NCI-H510A treated with DMSO at 0.1 percent for 48 hours (cell line): ENCODE results near the gene DYNLRB2.

Source experiments
- DNase-seq: peaks from one replicate; lab custom pipeline; 2025; lab: John Stamatoyannopoulos, UW

Gene DYNLRB2

DNA sequence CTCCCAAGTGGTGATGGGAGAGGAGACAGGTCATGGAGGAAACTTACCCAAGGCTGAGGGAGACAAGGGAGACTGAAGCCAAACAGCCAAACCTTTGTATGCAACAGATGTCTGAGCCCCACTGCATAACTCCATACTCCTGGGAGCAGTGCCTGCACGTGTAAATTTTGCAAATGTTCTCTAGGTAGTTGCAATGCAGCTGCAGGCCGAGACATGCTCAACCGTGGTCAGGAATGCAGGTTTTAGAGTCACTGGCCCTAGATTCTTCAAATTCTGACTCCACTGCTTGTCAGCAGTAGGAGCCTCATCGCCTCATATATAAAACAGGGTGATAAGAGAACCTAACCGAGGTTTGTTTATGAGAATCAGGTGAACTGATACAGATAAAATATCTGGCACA, 11.5 kb downstream of the DYNLRB2 start:
- no peak for DNase-seq

DNA sequence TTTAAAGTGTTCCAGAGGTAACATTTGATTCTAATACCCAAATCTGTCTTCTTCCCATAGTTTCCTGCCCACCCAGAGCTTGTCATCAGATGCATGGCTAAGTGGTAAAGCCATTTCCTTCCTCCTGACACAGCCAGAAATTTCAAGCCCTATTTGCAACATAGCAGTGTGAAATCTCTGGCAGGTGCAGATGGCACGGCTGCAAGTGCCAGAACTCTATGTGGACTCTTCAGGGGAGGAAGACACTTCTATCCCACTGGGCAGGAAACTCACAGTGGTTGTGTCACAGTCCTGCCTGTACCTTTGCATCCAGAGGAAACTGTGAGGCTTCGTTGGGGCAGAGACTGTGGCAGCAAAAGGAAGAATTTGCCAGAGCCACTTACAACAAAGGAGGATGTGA, 13.2 kb downstream of the DYNLRB2 start:
- no peak for DNase-seq

DNA sequence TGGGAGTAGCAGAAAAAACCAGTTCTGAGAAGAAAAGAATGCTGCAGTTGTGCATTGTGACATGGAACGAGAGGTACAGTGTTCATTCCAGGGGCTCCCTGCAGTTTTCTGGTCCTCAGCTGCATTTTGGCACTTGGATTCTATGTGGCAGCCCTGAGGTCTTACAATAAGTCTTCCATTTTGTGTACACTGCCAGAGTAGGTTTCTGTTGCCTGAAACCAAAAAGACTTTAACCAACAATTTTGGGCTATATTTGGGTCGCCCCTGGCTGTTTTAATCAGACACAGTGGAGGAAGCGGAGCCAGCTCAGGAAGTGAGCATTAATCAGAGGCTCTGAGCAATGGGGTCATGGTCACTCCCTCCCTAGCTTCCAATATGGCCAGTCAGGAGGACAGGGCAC, 15.7 kb downstream of the DYNLRB2 start:
- DNase-seq = no peak

DNA sequence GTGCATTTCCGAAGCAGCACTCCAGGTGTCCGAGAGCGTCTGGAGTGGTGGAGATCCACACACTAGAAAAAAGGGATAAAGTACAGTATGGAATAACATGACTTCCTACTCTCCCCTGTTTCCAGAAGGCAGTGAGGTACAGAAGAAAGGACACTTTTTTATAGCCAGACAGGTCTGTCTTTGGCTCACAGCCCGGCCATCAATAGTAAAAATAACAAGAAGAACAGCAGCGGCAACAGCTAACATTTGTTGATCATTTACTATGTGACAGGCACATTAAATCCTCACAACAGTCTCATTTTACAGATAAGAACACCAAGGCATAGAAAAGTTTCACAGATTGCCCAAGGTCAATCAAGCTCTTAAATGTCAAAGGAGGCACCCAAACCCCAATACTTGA, 16.2 kb downstream of the DYNLRB2 start:
- DNase-seq = peak; percentile 60

GRCh38 chr16:80559369-80559768, 18.6 kb downstream of the DYNLRB2 start:
- DNase-seq = no peak

DNA sequence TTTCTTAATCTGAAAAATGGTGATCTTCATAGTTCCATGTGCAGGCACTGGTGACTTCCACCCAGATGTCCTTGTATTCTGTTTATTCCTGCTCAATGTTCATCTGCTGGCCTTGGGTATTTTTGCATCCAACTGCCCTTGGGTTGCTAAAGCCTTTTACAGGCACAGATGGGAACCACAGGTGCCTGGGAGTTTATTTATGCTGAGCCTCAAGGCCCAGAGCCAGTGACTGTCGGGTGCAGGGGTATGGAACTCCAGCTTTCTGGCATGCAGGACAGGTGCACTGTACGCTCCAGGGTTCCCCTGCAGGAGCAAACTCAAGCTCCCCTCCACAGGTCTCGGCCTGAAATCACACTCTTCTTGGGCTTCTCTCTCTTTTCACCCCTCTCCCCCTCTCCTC, 22.3 kb downstream of the DYNLRB2 start:
- DNase-seq = no peak

- no peak for DNase-seq
Measured at GRCh38 chr16:80564394-80564793, 23.6 kb downstream of the DYNLRB2 start.

DNA sequence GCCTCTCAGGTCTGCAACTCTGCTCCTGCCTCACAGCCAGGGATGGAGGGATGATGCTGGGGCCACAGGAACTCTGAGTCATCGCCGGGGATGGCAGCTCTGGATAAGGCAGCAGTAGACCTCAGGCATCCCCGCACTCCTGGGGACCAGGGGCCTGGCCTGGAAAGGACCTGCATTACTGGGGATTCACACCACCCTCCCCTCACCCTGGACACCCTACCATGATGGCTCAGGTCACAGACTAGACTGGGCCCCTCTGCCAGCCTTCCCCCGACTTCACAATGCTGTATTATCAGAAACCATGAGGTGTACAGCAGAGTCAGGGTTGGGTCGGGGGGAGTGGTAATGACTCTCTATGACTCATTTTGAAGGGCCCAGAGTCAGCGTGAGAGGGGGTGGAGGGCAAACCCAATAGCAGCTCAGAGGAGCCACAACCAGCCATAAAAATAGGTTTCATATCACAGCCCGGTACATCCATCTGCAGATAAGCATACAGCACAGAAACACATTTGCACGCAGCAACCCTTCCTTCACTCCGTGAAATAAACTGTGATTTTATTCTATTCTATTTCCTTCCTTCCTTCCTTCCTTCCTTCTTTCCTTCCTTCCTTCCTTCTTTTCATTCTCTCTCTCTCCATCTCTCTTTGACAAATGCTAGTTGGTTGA, 28.8 kb downstream of the DYNLRB2 start:
- DNase-seq = no peak

DNA sequence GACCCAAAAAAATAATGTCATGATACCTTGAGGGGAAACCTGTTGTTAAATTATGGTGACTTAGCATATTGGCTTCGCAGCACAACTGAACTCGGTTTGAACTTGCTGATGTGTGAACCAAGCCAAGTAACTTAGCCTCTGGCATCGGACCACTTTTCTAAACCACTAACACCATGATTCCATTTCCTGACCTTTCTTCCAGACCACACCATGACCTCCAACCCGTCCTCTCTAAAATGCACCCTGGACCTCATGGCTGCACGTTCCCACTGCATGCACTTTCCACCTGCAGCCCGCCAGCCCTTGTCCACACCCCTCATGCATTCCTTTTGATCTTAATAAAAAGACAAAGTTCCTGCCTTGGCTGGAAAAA, 29.3 kb downstream of the DYNLRB2 start:
- DNase-seq = no peak

GRCh38 chr16:80573700-80574120, 32.9 kb downstream of the DYNLRB2 start:
- DNase-seq = no peak

- DNase-seq = no peak
Measured at GRCh38 chr16:80576343-80576912, 35.6 kb downstream of the DYNLRB2 start.

DNA sequence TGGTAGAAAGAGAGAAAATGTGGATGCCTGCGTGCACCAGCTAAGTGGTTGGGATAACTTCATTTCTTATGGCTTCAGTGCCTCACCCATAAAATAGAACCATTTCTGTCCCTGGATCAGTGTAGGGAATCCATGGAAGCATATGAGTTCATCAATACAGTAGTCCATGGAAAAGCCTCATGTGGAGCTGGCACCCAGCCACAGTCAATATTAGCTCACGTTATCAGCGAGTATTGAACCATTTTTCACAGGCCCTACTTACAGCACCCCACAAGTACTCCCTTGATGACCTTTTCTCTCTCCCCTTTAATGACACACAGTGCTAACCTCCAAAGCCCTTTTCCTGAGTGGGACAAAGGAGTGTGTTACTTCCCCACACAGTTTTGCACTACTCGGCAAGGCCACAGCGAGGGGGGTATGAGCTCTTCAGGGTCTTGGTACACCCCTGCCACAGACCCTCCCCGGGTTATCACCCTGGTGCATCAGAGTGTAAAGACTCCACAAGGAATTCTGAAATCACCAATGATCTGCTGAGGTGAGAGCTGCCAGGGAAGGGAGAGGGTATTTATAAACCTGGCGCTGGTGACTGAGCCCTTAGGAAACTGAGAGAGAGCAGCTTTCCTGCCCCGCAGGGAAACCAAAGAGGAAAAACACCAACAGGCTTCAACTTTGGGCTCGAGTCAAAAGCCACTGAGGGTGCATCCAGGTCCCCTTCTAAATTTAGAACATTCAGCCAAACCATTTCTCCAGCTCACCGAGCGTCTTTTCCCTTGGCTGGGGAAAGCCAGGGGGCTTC, 36.9 kb downstream of the DYNLRB2 start:
- DNase-seq = peak; percentile 4

DNA sequence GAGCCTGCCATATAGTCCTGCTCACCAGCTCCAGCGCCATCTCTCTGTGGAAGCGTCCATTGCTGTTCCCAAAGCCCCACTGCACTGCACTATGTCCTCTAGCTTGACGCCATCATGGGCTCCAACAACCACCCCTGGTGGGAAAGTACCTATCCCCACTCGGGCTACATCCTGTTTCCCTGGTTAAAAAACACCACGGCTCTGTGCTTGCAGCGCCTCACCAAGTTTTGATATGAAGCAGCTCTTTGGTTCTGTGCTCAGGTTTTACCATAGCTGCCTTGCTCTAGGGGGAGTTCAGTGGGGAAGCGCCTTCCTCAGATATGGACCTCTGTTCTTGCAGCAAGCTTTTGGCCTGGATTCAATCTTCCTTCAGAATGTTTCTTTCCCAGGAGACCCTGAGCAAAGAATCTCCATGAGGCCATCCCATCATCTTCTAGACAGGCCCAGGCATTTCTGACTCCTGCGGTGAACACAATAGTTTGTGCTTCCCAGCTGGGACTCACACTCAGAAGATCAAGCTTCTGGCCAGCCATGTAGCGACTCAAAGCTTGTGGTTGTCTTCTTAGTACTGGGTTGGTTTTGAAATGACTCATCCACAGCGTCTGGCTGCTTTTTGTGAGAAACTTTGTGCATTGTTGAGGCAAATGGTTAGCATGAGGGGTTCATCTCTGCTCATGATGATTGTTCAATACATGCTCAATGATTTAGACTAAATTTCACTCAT, 39.5 kb downstream of the DYNLRB2 start:
- no peak for DNase-seq

DNA sequence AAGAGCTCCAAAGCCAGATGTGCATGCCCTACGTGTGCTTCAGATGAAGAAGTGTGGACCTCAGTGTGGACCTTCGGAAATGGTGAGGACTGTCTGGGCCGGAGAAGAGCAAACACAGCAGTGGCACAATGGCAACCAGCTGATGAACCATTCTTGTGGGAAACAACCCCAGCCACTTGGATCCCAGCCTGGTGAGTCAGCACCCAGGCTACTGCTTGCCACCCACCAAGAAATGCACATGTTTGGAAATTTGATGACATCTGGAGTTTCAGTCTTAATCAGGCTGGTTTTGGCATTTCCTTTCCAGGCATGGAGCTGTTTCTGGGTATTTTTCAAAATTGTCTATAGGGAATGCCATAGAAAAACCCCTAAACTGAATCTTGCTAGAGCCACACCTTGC, 42.7 kb downstream of the DYNLRB2 start:
- no peak for DNase-seq

DNA sequence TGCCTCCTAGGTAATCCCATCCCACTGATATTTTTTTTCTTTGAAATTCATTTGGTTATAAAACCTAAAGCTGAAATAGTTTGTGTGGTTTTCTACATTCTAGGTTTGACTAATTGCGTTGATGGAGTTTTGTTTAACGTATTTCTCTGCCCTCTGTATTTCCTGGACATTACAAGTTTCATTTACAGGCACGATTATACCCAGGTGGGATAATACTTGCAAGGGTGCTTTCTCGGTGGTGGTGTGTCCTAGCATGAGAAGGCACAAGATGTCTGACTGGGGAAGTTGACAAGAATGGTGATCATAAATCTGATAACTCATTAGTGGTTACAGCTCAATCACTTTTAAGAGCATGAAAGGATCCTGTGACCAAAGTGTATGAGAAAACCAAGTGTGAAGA, 45.0 kb downstream of the DYNLRB2 start:
- no peak for DNase-seq

- no peak for DNase-seq
Measured at GRCh38 chr16:80586476-80586875, 45.7 kb downstream of the DYNLRB2 start.

- no peak for DNase-seq
Measured at GRCh38 chr16:80587071-80587470, 46.3 kb downstream of the DYNLRB2 start.

GRCh38 chr16:80591071-80591915, 50.5 kb downstream of the DYNLRB2 start:
- DNase-seq = no peak

GRCh38 chr16:80592273-80592672, 51.5 kb downstream of the DYNLRB2 start:
- DNase-seq = no peak

- DNase-seq = no peak
Measured at GRCh38 chr16:80594756-80595155, 54.0 kb downstream of the DYNLRB2 start.

DNA sequence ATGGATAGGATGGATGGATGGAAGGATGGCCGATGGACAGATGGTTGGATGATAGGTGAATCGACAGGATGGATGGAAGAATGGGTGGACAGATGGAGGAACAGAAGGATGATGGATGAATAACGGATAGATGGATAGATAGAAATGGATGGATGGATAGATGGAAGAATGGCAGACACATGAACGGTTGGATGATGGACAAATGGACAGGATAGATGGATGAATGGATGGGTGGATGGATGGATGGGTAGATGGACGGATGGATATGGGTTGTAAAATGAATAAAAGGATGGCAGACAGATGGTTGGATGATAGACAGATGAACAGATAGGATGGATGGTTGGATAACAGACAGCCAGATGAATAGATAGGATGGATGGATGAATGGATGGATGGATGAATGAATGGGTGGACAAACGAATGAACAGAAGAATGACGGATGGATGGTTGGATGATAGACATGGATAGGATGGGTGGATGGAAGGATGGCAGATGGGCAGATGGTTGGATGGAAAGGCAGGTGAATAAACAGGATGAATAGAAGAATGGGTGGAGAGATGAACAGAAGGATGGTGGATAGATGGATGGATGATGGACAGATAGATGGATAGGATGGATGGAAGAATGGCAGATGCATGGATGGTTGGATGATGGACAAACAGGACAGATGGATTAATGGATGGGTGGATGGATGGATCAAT, 55.9 kb downstream of the DYNLRB2 start:
- DNase-seq = no peak
